Glutamatergic neuron (in vitro differentiated cells): Measurements from ENCODE around the gene RNF5. TPM values are rescaled to one million over a fixed set of nuclear protein-coding genes. Genes with fewer than 3 reads are reported as not detected.

Experiments
- DNase-seq: peaks from one replicate; pipeline ENCODE4 v3.0.0; 2022
- H3K27ac Mint-ChIP-seq: one replicate; pipeline ENCODE4 v1.8.0; 2020; ENCODE audit warnings: mild to moderate bottlenecking, mixed read lengths, inconsistent platforms; ENCODE audit not compliant: unreplicated experiment
- H3K27me3 Mint-ChIP-seq: one replicate; pipeline ENCODE4 v1.8.0; 2020; ENCODE audit warnings: mild to moderate bottlenecking, moderate library complexity, mixed read lengths, inconsistent platforms; ENCODE audit not compliant: unreplicated experiment
- H3K36me3 Mint-ChIP-seq: one replicate; pipeline ENCODE4 v1.8.0; 2020; ENCODE audit warnings: mild to moderate bottlenecking, mixed read lengths, inconsistent platforms; ENCODE audit not compliant: unreplicated experiment
- H3K4me1 Mint-ChIP-seq: one replicate; pipeline ENCODE4 v1.8.0; 2020; ENCODE audit warnings: mild to moderate bottlenecking, low read depth, mixed read lengths, inconsistent platforms; ENCODE audit not compliant: unreplicated experiment
- H3K4me3 Mint-ChIP-seq: one replicate; pipeline ENCODE4 v1.8.0; 2020; ENCODE audit warnings: mild to moderate bottlenecking, mixed read lengths, inconsistent platforms; ENCODE audit not compliant: unreplicated experiment
- H3K9me3 Mint-ChIP-seq: one replicate; pipeline ENCODE4 v1.8.0; 2020; ENCODE audit warnings: mild to moderate bottlenecking, moderate library complexity, mixed read lengths, inconsistent platforms; ENCODE audit not compliant: unreplicated experiment
- long read RNA-seq: library from polyadenylated mRNA; unstranded; transcript quantifications from one replicate; pipeline ENCODE4 v2.0.0, GENCODE V29; 2020; ENCODE audit not compliant: unreplicated experiment
- total RNA-seq: library from RNA; stranded (reverse); fragmentation: NEBNext Ultra II Directional; extraction: Animal tissue kit (Norgen Biotek cat#: 25700); gene quantifications from one replicate; pipeline ENCODE4 v1.2.1, GENCODE V29; 2021; ENCODE audit not compliant: unreplicated experiment
- TF ChIP-seq, protein P1 (sequence below): fragments of 200-600 bp; sonication (generic); IDR thresholded peaks from one replicate; pipeline ENCODE4 v1.5.0; 2021; ENCODE audit not compliant: partially characterized antibody, unreplicated experiment

RNF5 gene, protein sequence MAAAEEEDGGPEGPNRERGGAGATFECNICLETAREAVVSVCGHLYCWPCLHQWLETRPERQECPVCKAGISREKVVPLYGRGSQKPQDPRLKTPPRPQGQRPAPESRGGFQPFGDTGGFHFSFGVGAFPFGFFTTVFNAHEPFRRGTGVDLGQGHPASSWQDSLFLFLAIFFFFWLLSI
- 103 TPM for total RNA-seq
- long read RNA-seq, partial matches to known transcripts, result 2 of 2 reads
- long read RNA-seq, other reads (novel, unspliced or antisense), result 0 of 2 reads

DNA sequence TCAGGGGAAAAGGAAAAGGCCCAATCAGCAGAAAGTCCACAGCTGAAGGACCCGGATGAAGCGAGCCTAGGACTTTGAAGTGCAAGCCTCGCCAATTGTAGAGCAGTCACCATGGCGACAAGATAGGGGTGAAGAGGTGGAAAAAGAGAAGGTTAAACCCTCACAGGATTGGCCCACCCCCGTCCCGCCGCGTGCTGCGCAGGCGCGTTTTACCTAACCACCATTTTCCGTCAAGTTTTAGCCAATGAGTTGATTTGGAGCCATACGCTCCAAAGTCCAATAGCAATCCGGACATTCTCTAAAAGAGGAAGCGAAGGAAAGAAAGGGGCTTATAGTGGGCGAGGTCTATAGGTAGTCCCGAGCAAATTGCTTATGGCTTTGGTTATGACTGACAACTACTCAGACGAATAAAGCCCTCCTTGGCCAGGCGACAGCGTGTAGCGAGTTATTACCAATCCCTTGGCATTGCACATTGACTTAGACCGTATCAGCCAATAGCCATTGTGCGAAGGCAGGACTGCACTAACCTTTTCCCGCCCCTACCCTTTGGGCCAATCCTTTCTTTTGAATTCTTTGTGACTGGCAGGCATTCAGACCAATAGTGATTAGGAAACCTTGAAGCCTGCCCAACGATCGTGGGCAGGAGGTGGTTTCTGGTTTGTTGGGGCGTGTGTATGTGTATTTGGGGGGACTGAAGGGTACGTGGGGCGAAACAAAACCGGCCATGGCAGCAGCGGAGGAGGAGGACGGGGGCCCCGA is at the start of gene RNF5:
RNF5 (plus strand) TSS at position 618 of the 759 bp plus-strand sequence; CDS start at position 725, 107 bp downstream.
- Mint-ChIP-seq H3K36me3 (peaks cover 5% of the 10 kb centered on the region), H3K4me3 (peak within 1 kb of the TSS; percentile 94), H3K27me3 (peaks cover 20% of the 10 kb centered on the region), H3K27ac (peak within 1 kb of the TSS; percentile 97), H3K9me3 (peaks cover 22% of the 10 kb centered on the region), H3K4me1 (peaks cover 40% of the 10 kb centered on the region)
- TF ChIP-seq, protein P1, sequence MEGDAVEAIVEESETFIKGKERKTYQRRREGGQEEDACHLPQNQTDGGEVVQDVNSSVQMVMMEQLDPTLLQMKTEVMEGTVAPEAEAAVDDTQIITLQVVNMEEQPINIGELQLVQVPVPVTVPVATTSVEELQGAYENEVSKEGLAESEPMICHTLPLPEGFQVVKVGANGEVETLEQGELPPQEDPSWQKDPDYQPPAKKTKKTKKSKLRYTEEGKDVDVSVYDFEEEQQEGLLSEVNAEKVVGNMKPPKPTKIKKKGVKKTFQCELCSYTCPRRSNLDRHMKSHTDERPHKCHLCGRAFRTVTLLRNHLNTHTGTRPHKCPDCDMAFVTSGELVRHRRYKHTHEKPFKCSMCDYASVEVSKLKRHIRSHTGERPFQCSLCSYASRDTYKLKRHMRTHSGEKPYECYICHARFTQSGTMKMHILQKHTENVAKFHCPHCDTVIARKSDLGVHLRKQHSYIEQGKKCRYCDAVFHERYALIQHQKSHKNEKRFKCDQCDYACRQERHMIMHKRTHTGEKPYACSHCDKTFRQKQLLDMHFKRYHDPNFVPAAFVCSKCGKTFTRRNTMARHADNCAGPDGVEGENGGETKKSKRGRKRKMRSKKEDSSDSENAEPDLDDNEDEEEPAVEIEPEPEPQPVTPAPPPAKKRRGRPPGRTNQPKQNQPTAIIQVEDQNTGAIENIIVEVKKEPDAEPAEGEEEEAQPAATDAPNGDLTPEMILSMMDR, result no peak
- DNase-seq, result peak; percentile 92

DNA sequence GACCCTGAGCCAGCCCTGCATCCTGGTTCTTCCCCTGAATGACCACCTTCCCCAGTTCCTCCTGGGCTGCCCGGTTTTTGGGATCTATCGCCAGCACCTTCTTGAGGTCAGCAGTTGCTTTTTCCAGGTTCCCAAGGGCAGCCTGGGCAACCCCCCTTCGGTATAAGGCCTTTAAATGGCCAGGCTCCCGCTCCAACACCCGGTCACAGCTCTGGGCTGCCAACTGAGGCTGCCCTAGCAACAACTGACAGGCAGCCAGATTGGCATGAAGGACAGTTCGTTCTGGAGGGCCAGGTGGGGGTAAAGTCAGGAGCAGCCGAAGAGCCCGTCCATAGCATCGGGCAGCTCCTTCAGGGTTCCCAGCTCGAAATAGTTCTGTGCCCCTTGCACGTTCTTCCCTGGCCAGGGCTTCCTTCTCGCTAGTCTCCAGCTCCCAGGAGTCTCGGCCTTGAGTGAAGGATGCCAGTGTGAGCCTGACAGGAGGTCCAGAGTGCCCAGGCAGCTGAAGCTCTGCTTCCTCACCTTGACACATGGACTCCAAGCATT is 49.4 kb upstream of the RNF5 start:
- DNase-seq, result no peak
- Mint-ChIP-seq H3K27me3 (peaks cover 17% of the 10 kb centered on the region), H3K27ac (peak overlapping the region; percentile 43), H3K9me3 (peaks cover 12% of the 10 kb centered on the region), H3K4me3 (peak overlapping the region; percentile 98), H3K4me1 (peaks cover 15% of the 10 kb centered on the region), H3K36me3 (peaks cover 6% of the 10 kb centered on the region)
- TF ChIP-seq, protein P1, result no peak

DNA sequence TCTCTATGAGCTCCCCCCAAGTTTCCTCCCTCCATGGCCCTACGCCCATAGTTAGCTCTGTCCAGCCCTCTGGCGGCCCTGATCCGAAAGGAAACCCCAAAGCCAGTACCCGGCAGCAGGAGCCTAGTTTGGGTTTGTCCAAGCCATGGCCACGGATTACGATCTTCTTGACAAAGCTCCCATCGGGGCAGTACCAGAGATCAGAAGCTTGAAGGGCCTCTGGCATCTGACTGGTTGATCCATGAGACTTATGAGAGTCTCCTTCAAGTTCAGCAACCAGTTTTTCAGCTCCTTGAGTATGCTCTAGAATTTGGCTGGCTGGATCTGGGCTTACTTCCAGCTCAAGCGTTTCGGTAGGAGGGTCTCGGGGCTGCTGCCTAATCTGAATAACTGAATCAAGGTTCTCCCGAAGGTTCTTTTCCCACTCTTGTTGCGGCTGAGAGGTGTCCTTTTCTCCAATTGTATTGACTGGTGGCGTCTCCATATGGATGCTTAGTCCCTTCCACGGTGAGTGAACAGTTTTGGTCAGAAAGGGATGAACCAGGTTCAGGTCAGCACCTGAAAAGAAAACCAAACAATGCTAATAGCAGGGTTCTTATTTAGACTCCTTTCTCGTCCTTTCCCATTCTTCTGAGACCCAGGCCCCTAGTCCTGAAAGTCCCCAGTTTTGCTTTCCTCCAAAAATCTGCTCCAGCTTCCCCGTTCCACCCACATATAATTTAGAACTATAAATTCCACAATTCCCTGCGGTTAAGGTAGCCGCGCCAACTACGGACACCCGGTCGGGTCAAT is 48.7 kb upstream of the RNF5 start:
- Mint-ChIP-seq H3K27ac (peak overlapping the region; percentile 76), H3K4me1 (peaks cover 15% of the 10 kb centered on the region), H3K36me3 (peaks cover under 1% of the 10 kb centered on the region), H3K9me3 (peaks cover 12% of the 10 kb centered on the region), H3K27me3 (peaks cover 14% of the 10 kb centered on the region), H3K4me3 (peak overlapping the region; percentile 96)
- TF ChIP-seq, protein P1, result no peak
- DNase-seq, result no peak

DNA sequence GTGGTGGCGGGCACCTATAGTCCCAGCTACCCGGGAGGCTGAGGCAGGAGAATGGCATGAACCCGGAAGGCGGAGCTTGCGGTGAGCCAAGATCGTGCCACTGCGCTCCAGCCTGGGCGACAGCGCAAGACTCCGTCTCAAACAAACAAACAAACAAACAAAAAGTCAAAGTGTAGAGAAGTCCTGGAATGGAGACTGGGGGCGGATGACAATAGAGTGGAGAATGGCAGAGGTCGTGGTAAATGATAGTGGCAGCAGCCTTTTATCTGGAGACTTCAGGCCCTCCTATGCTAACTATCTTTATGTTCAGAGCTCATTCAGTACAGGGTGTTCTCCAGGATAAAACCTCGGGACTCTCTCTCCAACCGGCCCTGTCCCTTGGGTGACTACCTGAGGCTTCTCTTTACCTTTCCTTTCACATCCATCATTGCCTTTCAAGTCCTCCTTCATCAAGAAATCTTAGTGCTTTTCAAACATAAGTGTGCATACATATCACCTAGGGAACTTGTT is 46.7 kb upstream of the RNF5 start:
- Mint-ChIP-seq H3K9me3 (peaks cover 10% of the 10 kb centered on the region), H3K27me3 (peaks cover 12% of the 10 kb centered on the region), H3K4me1 (peaks cover 15% of the 10 kb centered on the region), H3K4me3 (peak overlapping the region; percentile 59), H3K27ac (peak overlapping the region; percentile 66), H3K36me3 (no peaks in the 10 kb centered on the region)
- TF ChIP-seq, protein P1, result no peak
- no peak for DNase-seq
